Suprapubic skin (tissue), 4 donors: Measurements from ENCODE around the gene MAPKAPK5.

Experiments used
- EP300 ChIP-seq: sonication (generic); formaldehyde crosslinking; IDR thresholded peaks from one replicate; pipeline ENCODE4 v1.6.1; 2017; ENCODE audit warnings: antibody characterized with exemption
- POLR2A ChIP-seq, 2 donors: fragments of 450-650 bp; IDR thresholded peaks; one replicate each; pipeline ENCODE4 v1.6.1; 2017; ENCODE audit warnings: antibody characterized with exemption in 2 of 2, mild to moderate bottlenecking in 2 of 2, moderate library complexity in 2 of 2
- POLR2AphosphoS5 ChIP-seq, 3 donors: sonication (generic); formaldehyde crosslinking; IDR thresholded peaks; one replicate each; pipeline ENCODE4 v1.6.1; 2017; ENCODE audit warnings: antibody characterized with exemption in 3 of 3
- TF ChIP-seq, protein P1 (sequence below), 2 donors: fragments of 200-600 bp in 1 of 2; fragments of 450-650 bp in 1 of 2; sonication (generic) in 1 of 2; IDR thresholded peaks; one replicate each; pipeline ENCODE4 v1.5.1; 2016 to 2019; ENCODE audit warnings: antibody characterized with exemption in 2 of 2, mild to moderate bottlenecking in 1 of 2, moderate library complexity in 1 of 2

- TF ChIP-seq, protein P1, sequence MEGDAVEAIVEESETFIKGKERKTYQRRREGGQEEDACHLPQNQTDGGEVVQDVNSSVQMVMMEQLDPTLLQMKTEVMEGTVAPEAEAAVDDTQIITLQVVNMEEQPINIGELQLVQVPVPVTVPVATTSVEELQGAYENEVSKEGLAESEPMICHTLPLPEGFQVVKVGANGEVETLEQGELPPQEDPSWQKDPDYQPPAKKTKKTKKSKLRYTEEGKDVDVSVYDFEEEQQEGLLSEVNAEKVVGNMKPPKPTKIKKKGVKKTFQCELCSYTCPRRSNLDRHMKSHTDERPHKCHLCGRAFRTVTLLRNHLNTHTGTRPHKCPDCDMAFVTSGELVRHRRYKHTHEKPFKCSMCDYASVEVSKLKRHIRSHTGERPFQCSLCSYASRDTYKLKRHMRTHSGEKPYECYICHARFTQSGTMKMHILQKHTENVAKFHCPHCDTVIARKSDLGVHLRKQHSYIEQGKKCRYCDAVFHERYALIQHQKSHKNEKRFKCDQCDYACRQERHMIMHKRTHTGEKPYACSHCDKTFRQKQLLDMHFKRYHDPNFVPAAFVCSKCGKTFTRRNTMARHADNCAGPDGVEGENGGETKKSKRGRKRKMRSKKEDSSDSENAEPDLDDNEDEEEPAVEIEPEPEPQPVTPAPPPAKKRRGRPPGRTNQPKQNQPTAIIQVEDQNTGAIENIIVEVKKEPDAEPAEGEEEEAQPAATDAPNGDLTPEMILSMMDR (IDR thresholded peaks at IDR 0.05) = no peak
- TF ChIP-seq POLR2A (IDR thresholded peaks at IDR 0.05) = no peak
- no peak for TF ChIP-seq EP300
- TF ChIP-seq POLR2AphosphoS5 (IDR thresholded peaks at IDR 0.05) = no peak
Measured at GRCh38 chr12:111858186-111858585, 16.2 kb downstream of the MAPKAPK5 start.
